ENCODE data around the gene TEX264. TPM values are rescaled to one million over a fixed set of nuclear protein-coding genes. Genes with fewer than 3 reads are reported as not detected.
"Not testable (repeated sequence)": the region's sequence is repeated elsewhere in the genome, so short reads cannot be mapped to it uniquely, and the experiment has no call there.

The TEX264 gene
- total RNA-seq, 1 donor from 2014 or later: 66.2 TPM

DNA sequence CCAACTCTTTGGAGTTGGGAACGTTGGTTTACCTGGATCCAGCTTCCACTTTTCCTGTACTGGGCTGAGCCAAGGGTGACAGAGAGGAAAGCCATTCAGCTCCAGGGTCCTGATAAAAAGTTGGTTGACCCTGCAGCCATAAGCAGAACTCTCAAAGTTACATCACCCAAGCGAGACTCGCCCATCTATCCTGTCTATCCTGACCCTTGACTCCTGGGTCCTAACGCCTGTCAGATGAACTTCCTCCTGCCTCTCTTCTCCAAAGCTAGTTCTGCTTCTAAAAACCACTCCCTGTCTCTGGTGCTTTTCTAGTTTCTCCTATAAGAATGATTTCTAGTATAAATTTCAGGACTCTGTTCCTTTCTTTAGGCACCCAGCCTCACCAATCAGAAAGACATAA is 71.9 kb downstream of the TEX264 start:
- intact Hi-C loops (cut with micrococcal nuclease): not testable (repeated sequence)

DNA sequence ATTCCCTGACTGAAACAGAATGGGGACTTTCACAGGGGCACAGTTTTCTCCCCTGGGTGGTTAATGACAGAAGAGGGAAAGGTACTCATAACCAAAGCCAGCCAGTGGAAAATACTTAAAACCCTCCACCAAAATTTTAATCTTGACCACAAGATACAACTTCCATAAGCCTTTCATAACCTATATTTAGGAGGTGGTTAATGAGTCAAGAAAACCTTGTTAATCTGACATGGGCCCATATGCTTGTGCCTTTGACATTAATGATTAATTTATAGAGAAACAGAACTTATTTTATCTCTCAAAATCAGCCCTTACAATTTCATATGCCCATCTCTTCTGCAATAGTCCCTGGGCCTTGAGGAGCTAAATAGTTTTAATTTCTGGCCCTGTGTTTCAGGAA is 76.8 kb downstream of the TEX264 start:
- intact Hi-C loops (cut with micrococcal nuclease): no loop called here

DNA sequence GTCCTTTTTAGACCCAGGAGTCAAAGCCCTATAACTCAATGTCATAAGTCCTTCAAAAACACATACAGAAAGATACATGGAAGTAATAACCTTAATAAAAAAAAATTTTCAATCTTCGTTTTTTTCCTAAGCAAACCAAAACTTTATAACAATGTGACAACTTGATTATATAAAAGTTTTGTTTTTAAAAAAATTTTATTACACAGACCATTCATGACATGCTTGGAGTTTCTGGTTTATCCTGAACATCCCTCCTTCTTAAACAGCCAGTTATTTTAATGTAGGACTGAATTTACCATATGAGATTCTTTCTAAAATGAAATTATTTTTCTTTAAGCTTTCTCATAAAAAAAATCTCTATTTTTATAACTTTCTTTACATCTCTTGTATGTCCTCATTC is 77.3 kb downstream of the TEX264 start:
- intact Hi-C loops (cut with micrococcal nuclease): no loop called here

DNA sequence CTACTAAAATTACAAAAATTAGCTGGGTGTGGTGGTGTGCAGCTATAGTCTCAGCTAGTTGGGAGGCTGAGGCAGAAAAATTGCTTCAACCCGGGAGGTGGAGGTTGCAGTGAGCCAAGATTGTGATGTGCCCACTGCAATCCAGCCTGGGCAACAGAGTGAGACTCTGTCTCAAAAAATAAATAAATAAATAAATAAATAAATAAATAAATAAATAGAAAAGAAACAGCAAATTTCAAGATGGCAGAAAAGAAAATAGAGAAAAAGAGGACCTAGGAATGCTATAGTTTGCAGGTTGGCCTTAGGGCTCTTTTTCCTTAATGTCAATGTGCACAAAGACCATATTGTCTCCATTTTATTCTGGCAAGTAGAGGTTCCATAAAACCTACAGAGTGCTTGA is 79.8 kb downstream of the TEX264 start:
- intact Hi-C loops (cut with micrococcal nuclease): no loop called here

DNA sequence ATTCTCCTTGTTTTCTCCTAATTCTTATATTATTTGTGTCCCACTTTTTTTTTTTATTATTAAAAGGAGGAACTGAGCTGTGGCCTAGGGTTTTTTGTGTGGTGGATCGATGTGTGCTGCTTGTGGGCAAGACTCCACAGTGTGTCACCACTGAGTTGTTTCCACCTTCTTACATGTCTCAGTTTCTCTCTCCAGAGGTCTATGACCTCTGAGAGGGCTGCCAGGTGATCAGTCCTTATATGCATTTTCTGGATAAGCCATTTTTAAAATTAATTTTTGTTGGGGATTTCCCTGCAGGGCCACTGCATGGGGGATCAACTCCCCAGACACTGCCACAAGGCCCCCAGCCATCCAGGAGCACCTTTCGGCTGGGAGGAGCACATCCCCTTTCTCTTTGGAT is 80.2 kb downstream of the TEX264 start:
- intact Hi-C loops (cut with micrococcal nuclease): no loop called here

Other genes with a start within 250 kb of the TEX264 start
- 38.5 and 39.2 TPM in 2 replicates for gene DCAF1, start 171.2 kb upstream of the TEX264 start, total RNA-seq
- gene RAD54L2, start 132.5 kb upstream of the TEX264 start, total RNA-seq: 38.9 and 41.3 TPM in 2 replicates
- gene GRM2, start 35.8 kb downstream of the TEX264 start, total RNA-seq: 1.6 and 2.1 TPM in 2 replicates
- not detected in 2 replicates for gene IQCF6, start 108.0 kb downstream of the TEX264 start, total RNA-seq
- gene IQCF2, start 190.4 kb downstream of the TEX264 start, total RNA-seq: not detected in 2 replicates
- gene IQCF5, start 204.3 kb downstream of the TEX264 start, total RNA-seq: not detected in 2 replicates
- not detected in 2 replicates for gene IQCF1, start 232.1 kb downstream of the TEX264 start, total RNA-seq